ENCODE measurements around the gene RASGRF2. TPM values are rescaled to one million over a fixed set of nuclear protein-coding genes. Genes with fewer than 3 reads are reported as not detected.
"Not testable (repeated sequence)": the region's sequence is repeated elsewhere in the genome, so short reads cannot be mapped to it uniquely, and the experiment has no call there.

RASGRF2 gene
- total RNA-seq, 1 donor from 2014 or later, result 2.6 TPM

DNA sequence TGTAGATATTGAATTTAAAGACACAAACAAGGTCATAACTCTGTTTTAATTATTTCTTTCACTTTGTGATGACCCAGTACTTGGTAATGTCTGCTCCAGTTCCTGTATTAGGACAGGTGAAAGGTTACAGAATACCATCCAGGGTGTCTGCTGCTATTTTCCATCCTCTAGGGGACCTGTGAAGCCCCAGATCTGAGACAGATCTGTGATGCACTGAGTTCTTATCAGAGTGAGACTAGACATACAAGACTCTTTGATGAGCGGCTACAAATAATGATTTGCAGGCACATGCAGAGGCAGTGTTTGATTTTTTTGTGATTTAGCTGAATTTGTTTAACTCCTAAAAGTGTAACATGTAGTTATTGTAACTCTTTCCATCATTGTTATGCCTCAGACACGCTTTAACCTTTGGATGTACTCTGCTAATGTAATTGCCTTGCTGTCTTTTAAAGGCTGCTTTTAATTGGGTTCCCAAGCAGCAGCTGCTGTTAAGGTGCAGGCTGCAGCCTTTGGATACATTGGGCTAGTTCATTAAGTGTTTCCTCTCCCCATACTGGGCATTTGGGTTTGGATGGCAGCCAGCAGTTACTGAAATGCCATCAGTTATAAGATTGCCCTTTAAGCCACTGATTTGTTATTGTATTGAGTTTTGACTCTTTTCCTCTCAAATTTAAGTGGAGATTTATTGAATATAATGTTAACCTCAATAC is 63.3 kb downstream of the RASGRF2 start:
- no peak for DNase-seq (ENCODE audit: low read depth)
- no peak overlapping the region for H3K4me3 ChIP-seq (ENCODE audit: low read depth, low read length)
- TF ChIP-seq, protein P1, sequence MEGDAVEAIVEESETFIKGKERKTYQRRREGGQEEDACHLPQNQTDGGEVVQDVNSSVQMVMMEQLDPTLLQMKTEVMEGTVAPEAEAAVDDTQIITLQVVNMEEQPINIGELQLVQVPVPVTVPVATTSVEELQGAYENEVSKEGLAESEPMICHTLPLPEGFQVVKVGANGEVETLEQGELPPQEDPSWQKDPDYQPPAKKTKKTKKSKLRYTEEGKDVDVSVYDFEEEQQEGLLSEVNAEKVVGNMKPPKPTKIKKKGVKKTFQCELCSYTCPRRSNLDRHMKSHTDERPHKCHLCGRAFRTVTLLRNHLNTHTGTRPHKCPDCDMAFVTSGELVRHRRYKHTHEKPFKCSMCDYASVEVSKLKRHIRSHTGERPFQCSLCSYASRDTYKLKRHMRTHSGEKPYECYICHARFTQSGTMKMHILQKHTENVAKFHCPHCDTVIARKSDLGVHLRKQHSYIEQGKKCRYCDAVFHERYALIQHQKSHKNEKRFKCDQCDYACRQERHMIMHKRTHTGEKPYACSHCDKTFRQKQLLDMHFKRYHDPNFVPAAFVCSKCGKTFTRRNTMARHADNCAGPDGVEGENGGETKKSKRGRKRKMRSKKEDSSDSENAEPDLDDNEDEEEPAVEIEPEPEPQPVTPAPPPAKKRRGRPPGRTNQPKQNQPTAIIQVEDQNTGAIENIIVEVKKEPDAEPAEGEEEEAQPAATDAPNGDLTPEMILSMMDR (conservative IDR thresholded peaks at IDR 0.05; ENCODE audit: low read depth, low read length), result no peak

DNA sequence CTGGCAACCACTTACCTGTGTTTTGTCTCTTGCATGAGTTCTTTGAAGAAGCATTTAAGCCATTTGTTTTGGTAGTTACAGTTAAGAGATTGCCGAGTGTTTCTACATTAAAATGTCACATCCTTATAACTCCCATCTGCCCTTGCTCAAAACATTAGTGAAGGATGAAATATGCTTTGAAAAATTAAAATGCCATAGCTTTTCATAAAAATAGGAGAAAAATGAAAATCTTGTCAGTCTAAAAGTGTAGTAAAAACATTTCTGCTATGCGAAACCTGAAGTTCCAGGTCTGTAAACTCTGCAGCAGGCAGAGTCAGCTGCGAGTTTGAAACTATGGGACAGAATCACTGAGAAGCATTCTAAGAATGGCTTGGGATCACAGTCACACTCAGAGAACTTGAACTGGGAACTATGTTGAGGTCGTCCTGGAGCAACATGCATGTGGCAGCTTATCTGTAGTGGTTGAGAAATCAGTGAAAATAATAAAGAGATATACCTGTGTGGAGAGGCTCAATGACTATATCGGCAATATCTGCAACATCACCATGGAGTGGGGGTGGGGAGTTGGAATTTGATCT is 67.4 kb downstream of the RASGRF2 start:
- DNase-seq (ENCODE audit: low read depth), result no peak
- H3K4me3 ChIP-seq (ENCODE audit: low read depth, low read length), result no peak overlapping the region
- TF ChIP-seq, protein P1 (conservative IDR thresholded peaks at IDR 0.05; ENCODE audit: low read depth, low read length), result no peak

DNA sequence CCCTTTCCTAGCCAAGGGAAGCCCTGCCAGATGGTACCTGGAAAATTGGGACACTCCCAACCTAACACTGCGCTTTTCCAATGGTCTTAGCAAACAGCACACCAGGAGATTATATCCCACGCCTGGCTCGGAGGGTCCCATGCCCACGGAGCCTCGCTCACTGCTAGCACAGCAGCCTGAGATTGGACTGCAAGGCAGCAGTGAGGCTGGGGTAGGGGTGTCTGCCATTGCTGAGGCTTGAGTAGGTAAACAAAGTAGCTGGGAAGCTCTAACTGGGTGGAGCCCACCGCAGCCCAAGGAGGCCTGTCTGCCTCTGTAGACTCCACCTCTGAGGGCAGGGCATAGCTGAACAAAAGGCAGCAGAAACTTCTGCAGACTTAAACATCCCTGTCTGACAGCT is 68.7 kb downstream of the RASGRF2 start:
- H3K4me3 ChIP-seq (ENCODE audit: low read depth, low read length); DNase-seq (ENCODE audit: low read depth): not testable (repeated sequence)

DNA sequence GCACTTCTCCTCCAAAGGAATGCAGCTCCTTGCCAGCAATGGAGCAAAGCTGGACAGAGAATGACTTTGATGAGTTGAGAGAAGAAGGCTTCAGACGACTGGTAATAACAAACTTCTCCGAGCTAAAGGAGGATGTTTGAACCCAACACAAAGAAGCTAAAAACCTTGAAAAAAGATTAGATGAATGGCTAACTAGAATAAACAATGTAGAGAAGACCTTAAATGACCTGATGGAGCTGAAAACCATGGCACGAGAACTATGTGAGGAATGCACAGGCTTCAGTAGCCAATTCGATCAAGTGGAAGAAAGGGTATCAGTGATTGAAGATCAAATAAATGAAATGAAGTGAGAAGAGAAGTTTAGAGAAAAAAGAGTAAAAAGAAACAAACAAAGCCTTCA is 69.6 kb downstream of the RASGRF2 start:
- H3K4me3 ChIP-seq (ENCODE audit: low read depth, low read length); DNase-seq (ENCODE audit: low read depth): not testable (repeated sequence)

DNA sequence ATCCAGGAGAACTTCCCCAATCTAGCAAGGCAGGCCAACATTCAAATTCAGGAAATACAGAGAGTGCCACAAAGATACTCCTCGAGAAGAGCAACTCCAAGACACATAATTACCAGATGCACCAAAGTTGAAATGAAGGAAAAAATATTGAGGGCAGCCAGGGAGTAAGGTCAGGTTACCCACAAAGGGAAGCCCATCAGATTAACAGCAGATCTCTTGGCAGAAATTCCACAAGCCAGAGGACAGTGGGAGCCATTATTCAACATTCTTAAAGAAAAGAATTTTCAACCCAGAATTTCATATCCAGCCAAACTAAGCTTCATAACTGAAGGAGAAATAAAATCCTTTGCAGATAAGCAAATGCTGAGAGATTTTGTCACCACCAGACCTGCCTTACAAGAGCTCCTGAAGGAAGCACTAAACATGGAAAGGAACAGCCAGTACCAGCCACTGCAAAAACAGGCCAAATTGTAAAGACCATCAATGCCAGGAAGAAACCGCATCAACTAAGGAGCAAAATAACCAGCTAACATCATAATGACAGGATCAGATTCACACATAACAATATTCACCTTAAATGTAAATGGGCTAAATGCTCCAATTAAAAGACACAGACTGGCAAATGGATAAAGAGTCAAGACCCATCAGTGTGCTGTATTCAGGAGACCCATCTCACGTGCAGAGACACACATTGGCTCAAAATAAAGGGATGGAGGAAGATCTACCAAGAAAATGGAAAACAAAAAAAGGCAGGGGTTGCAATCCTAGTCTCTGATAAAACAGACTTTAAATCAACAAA is 70.3 kb downstream of the RASGRF2 start:
- not testable (repeated sequence) for H3K4me3 ChIP-seq (ENCODE audit: low read depth, low read length); DNase-seq (ENCODE audit: low read depth)

DNA sequence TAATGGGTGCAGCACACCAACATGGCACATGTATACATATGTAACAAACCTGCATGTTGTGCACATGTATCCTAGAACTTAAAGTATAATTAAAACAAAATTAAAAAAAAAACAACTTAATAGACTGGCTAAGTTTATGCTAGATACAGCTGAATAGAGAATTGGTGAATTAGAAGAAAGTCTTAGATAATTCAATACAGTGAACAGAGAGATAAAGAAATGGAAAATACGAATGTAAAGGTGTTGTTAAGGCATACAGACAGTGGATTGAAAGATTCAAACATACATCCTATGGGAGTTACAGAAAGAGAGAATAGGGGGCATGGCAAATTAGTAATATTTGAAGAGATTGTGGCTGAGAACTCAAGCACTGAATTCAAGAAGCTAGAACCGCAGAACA is 75.4 kb downstream of the RASGRF2 start:
- DNase-seq (ENCODE audit: low read depth), result no peak
- TF ChIP-seq, protein P1 (conservative IDR thresholded peaks at IDR 0.05; ENCODE audit: low read depth, low read length), result no peak
- H3K4me3 ChIP-seq (ENCODE audit: low read depth, low read length), result no peak overlapping the region

DNA sequence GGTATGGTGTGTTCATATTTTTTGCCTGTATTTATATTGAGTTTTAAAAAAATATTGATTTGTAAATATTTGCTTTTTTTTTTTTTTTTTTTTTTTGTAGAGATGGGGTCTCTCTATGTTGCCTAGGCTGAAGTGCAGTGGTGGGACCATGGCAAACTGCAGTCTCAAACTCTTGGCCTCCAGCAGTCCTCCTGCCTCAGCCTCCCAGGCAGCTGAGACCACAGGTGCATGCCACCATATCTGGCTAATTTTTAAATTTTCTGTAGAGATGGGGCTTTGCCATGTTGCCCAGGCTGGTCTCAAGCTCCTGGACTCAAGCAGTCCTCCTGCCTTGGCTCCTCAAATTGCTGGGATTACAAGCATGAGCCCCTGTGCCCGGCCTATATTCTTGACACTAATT is 78.3 kb downstream of the RASGRF2 start:
- TF ChIP-seq, protein P1 (conservative IDR thresholded peaks at IDR 0.05; ENCODE audit: low read depth, low read length), result no peak
- no peak overlapping the region for H3K4me3 ChIP-seq (ENCODE audit: low read depth, low read length)
- DNase-seq (ENCODE audit: low read depth), result no peak

DNA sequence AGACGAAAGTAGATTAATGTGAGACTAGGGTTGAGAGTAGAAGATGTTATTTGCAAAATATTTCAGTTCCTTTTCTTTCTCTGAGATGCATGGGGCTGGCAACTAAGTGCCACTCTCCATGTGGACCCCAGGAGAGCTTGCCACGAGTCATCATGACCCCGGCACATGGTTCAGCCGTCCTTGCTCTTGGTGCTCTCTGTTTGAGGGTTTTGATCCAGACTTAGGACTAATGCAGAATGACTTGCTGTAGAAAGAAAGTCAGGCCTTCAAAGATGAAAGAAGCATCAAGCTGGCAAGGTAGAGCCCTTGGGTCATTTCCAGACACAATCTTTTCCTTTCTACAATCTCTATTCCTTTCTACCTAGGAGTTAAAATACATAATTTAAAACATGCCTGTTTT is 84.7 kb downstream of the RASGRF2 start:
- no peak for DNase-seq (ENCODE audit: low read depth)
- no peak overlapping the region for H3K4me3 ChIP-seq (ENCODE audit: low read depth, low read length)
- TF ChIP-seq, protein P1 (conservative IDR thresholded peaks at IDR 0.05; ENCODE audit: low read depth, low read length), result no peak

All from epithelial cell of proximal tubule (primary cell).